ES-I3 (cell line): ENCODE results near the gene THAP12.

Experiments used
- H3K36me3 ChIP-seq: 2 replicates; pipeline ENCODE4 v1.6.1; 2013; ENCODE audit warnings: mild to moderate bottlenecking, low read length, control low read depth, moderate library complexity; ENCODE audit not compliant: insufficient read depth
- H3K4me1 ChIP-seq: 2 replicates; pipeline ENCODE4 v1.6.1; 2013; ENCODE audit warnings: mild to moderate bottlenecking, control low read depth, low read length; ENCODE audit not compliant: insufficient read depth
- H3K9ac ChIP-seq: 2 replicates; pipeline ENCODE4 v1.6.1; 2013; ENCODE audit warnings: low read depth, mild to moderate bottlenecking, low read length, moderate library complexity
- H3K9me3 ChIP-seq: 2 replicates; pipeline ENCODE4 v1.6.1; 2013; ENCODE audit warnings: mild to moderate bottlenecking, low read length, moderate library complexity; ENCODE audit not compliant: control insufficient read depth, insufficient read depth

THAP12 gene

GRCh38 chr11:76315182-76315853 is 65.6 kb downstream of the THAP12 start:
- no peaks in the 10 kb centered on the region for H3K36me3 ChIP-seq
- H3K9ac ChIP-seq, result no peak overlapping the region
- H3K9me3 ChIP-seq, result no peaks in the 10 kb centered on the region
- H3K4me1 ChIP-seq, result peaks cover 8% of the 10 kb centered on the region

GRCh38 chr11:76314741-76315090 is 66.2 kb downstream of the THAP12 start:
- Histone ChIP-seq H3K9ac (no peak overlapping the region), H3K36me3 (no peaks in the 10 kb centered on the region), H3K9me3 (no peaks in the 10 kb centered on the region), H3K4me1 (peaks cover 8% of the 10 kb centered on the region)

GRCh38 chr11:76313913-76314740 is 66.8 kb downstream of the THAP12 start:
- no peaks in the 10 kb centered on the region for H3K36me3 ChIP-seq
- no peaks in the 10 kb centered on the region for H3K9me3 ChIP-seq
- H3K9ac ChIP-seq, result no peak overlapping the region
- H3K4me1 ChIP-seq, result peaks cover 8% of the 10 kb centered on the region

GRCh38 chr11:76313271-76313670 is 67.7 kb downstream of the THAP12 start:
- H3K36me3 ChIP-seq, result no peaks in the 10 kb centered on the region
- no peak overlapping the region for H3K9ac ChIP-seq
- H3K4me1 ChIP-seq, result peaks cover 8% of the 10 kb centered on the region
- no peaks in the 10 kb centered on the region for H3K9me3 ChIP-seq

- no peaks in the 10 kb centered on the region for H3K36me3 ChIP-seq
- no peak overlapping the region for H3K9ac ChIP-seq
- peaks cover 13% of the 10 kb centered on the region for H3K4me1 ChIP-seq
- no peaks in the 10 kb centered on the region for H3K9me3 ChIP-seq
Observed at GRCh38 chr11:76310832-76311595, 69.9 kb downstream of the THAP12 start.

GRCh38 chr11:76307978-76308747 is 72.8 kb downstream of the THAP12 start:
- Histone ChIP-seq H3K9me3 (no peaks in the 10 kb centered on the region), H3K9ac (no peak overlapping the region), H3K36me3 (no peaks in the 10 kb centered on the region), H3K4me1 (peaks cover 5% of the 10 kb centered on the region; the same call in 1 of the 2 replicates)

GRCh38 chr11:76307396-76307795 is 73.5 kb downstream of the THAP12 start:
- Histone ChIP-seq H3K36me3 (no peaks in the 10 kb centered on the region), H3K9me3 (no peaks in the 10 kb centered on the region), H3K9ac (no peak overlapping the region), H3K4me1 (peaks cover 5% of the 10 kb centered on the region; the same call in 1 of the 2 replicates)

GRCh38 chr11:76303399-76303798 is 77.5 kb downstream of the THAP12 start:
- Histone ChIP-seq H3K4me1 (peaks cover 5% of the 10 kb centered on the region; the same call in 1 of the 2 replicates), H3K36me3 (no peaks in the 10 kb centered on the region), H3K9me3 (no peaks in the 10 kb centered on the region), H3K9ac (no peak overlapping the region)

GRCh38 chr11:76302996-76303395 is 77.9 kb downstream of the THAP12 start:
- H3K9me3 ChIP-seq, result no peaks in the 10 kb centered on the region
- no peak overlapping the region for H3K9ac ChIP-seq
- H3K4me1 ChIP-seq, result peaks cover 2% of the 10 kb centered on the region; the same call in 1 of the 2 replicates
- no peaks in the 10 kb centered on the region for H3K36me3 ChIP-seq
